ENCODE data around the gene IDH3B. TPM values are rescaled to one million over a fixed set of nuclear protein-coding genes. Genes with fewer than 3 reads are reported as not detected.

Gene IDH3B
- total and polyA plus RNA-seq, 2 of the 8 experiments (the other 6 are each of a cell fraction or from before 2014, with no cell fraction given) = 110 to 167 TPM

DNA sequence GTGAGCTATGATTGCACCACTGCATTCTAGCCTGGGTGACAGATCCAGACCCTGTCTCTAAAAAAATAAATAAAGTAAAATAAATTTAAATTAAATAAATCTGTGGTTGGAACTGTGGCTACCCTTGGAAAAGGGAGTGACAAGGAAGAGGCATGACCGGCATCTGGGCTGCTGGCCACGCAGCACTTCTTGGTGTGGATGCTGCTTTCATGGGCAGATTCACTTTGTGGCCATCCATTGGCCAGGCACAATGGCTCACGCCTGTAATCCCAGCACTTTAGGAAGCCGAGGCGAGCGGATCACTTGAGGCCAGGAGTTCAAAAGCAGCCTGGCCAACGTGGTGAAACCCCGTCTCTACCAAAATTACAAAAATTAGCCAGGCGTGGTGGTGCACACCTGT is 44.6 kb upstream of the IDH3B start (continued):
- TF ChIP-seq CHD7 (IDR thresholded peaks at IDR 0.05; ENCODE audit: insufficient replicate concordance, low read length) = no peak
- TF ChIP-seq SP1 (IDR thresholded peaks at IDR 0.05; ENCODE audit: low read depth, low read length) = no peak
- no peak for TF ChIP-seq SAP30 (IDR thresholded peaks at IDR 0.05; ENCODE audit: insufficient read depth, insufficient replicate concordance, low read length)
- TF ChIP-seq, protein P1, sequence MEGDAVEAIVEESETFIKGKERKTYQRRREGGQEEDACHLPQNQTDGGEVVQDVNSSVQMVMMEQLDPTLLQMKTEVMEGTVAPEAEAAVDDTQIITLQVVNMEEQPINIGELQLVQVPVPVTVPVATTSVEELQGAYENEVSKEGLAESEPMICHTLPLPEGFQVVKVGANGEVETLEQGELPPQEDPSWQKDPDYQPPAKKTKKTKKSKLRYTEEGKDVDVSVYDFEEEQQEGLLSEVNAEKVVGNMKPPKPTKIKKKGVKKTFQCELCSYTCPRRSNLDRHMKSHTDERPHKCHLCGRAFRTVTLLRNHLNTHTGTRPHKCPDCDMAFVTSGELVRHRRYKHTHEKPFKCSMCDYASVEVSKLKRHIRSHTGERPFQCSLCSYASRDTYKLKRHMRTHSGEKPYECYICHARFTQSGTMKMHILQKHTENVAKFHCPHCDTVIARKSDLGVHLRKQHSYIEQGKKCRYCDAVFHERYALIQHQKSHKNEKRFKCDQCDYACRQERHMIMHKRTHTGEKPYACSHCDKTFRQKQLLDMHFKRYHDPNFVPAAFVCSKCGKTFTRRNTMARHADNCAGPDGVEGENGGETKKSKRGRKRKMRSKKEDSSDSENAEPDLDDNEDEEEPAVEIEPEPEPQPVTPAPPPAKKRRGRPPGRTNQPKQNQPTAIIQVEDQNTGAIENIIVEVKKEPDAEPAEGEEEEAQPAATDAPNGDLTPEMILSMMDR (IDR thresholded peaks at IDR 0.05; ENCODE audit: control extremely low read depth in 1 of 3, insufficient read depth in 1 of 3, low read depth in 1 of 3, low read length in 3 of 3) = no peak
- TF ChIP-seq EP300 (IDR thresholded peaks at IDR 0.05; ENCODE audit: borderline replicate concordance in 1 of 2, low read depth in 2 of 2, low read length in 2 of 2) = no peak
- TF ChIP-seq FOSL1 (IDR thresholded peaks at IDR 0.05; ENCODE audit: insufficient read depth, low read depth, low read length) = no peak
- TF ChIP-seq CHD1 (IDR thresholded peaks at IDR 0.05; ENCODE audit: low read depth, low read length) = no peak

All from H1 (cell line).